ENCODE results near the gene GIMAP7.

GRCh38 chr7:150487625-150488024 lies 27.0 kb upstream of the GIMAP7 start:
- TF ChIP-seq, protein P1, sequence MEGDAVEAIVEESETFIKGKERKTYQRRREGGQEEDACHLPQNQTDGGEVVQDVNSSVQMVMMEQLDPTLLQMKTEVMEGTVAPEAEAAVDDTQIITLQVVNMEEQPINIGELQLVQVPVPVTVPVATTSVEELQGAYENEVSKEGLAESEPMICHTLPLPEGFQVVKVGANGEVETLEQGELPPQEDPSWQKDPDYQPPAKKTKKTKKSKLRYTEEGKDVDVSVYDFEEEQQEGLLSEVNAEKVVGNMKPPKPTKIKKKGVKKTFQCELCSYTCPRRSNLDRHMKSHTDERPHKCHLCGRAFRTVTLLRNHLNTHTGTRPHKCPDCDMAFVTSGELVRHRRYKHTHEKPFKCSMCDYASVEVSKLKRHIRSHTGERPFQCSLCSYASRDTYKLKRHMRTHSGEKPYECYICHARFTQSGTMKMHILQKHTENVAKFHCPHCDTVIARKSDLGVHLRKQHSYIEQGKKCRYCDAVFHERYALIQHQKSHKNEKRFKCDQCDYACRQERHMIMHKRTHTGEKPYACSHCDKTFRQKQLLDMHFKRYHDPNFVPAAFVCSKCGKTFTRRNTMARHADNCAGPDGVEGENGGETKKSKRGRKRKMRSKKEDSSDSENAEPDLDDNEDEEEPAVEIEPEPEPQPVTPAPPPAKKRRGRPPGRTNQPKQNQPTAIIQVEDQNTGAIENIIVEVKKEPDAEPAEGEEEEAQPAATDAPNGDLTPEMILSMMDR (IDR thresholded peaks at IDR 0.05), result no peak
- TF ChIP-seq REST (IDR thresholded peaks at IDR 0.05; ENCODE audit: insufficient read depth in 1 of 2, low read depth in 2 of 2, low read length in 1 of 2) (no peak), POLR2AphosphoS5 (IDR thresholded peaks at IDR 0.05; ENCODE audit: low read depth, low read length) (no peak), SIN3A (IDR thresholded peaks at IDR 0.05; ENCODE audit: borderline replicate concordance, insufficient read depth, low read depth, low read length) (no peak), TCF7L2 (IDR thresholded peaks at IDR 0.05; ENCODE audit: low read depth, low read length) (no peak)
